ENCODE data around the gene QSOX1. TPM values are rescaled to one million over a fixed set of nuclear protein-coding genes. Genes with fewer than 3 reads are reported as not detected.

Gene QSOX1
- total RNA-seq, 1 experiment from 2014 or later: 226 TPM

- Histone ChIP-seq H3K27me3 (ENCODE audit: insufficient read depth, low read depth) (no peaks in the 10 kb centered on the region), H3K36me3 (ENCODE audit: low read depth) (no peaks in the 10 kb centered on the region), H3K27ac (no peak overlapping the region), H4K20me1 (ENCODE audit: insufficient read depth) (no peaks in the 10 kb centered on the region), H2AFZ (peak overlapping the region; percentile 79), H3K9me2 (ENCODE audit: insufficient read depth) (no peaks in the 10 kb centered on the region), H3K4me2 (peak overlapping the region; percentile 94), H3F3A (ENCODE audit: insufficient read depth, low read depth) (peaks cover 41% of the 10 kb centered on the region), H3K4me1 (replicated peaks; ENCODE audit: insufficient read depth) (peaks cover 61% of the 10 kb centered on the region), H3K4me3 (peak overlapping the region; percentile 82), H3K79me2 (ENCODE audit: low read depth) (peaks cover 43% of the 10 kb centered on the region), H3K9me3 (ENCODE audit: insufficient read depth, low read depth) (no peaks in the 10 kb centered on the region)
- BruUV-seq (replicated peaks): TSS peak; percentile 86
- ChIA-PET CTCF (interaction anchor here (0.6 to 1.6 kb wide), 3 partner anchors 15 to 1482 kb away, joined by 4 to 11 read pairs (median 10); no protein-coding TSS in a partner anchor), POLR2A (ENCODE audit: unreplicated experiment) (interaction anchor here (0.6 to 1.0 kb wide), 6 partner anchors 14 to 1886 kb away, joined by 3 to 41 read pairs (median 4); no protein-coding TSS in a partner anchor)
- no peak for TF ChIP-seq EZH2 (IDR thresholded peaks at IDR 0.05; ENCODE audit: low read depth)
- TF ChIP-seq CTCF (conservative IDR thresholded peaks at IDR 0.05): no peak
- no peak for DNase-seq
- intact Hi-C loops (cut with micrococcal nuclease; ENCODE audit: unreplicated experiment): loop anchor here (5.0 kb wide), 2 partner anchors 37 to 57 kb away; no protein-coding TSS in a partner anchor
Observed at GRCh38 chr1:180154003-180154324, 705 bp upstream of the QSOX1 start.

GRCh38 chr1:180155182-180155682 lies 563 bp downstream of the QSOX1 start:
- H3K9me2 ChIP-seq (ENCODE audit: insufficient read depth): no peaks in the 10 kb centered on the region
- H3K4me3 ChIP-seq: peak overlapping the region; percentile 80
- no peaks in the 10 kb centered on the region; the same call in 1 of the 2 replicates for H4K20me1 ChIP-seq (ENCODE audit: insufficient read depth)
- no peaks in the 10 kb centered on the region for H3K9me3 ChIP-seq (ENCODE audit: insufficient read depth, low read depth)
- H3K4me2 ChIP-seq: peak overlapping the region; percentile 85
- intact Hi-C loops (cut with micrococcal nuclease; ENCODE audit: unreplicated experiment): loop anchor here (1.0 kb wide), 1 partner anchor 13 kb away; no protein-coding TSS in a partner anchor
- no TSS peak for BruUV-seq (replicated peaks)
- peaks cover 61% of the 10 kb centered on the region for H3K4me1 ChIP-seq (replicated peaks; ENCODE audit: insufficient read depth)
- no peak for DNase-seq
- peak overlapping the region; percentile 79 for H2AFZ ChIP-seq
- TF ChIP-seq CTCF (conservative IDR thresholded peaks at IDR 0.05) (no peak), EZH2 (IDR thresholded peaks at IDR 0.05; ENCODE audit: low read depth) (no peak)
- CTCF ChIA-PET: interaction anchor here (0.7 to 1.6 kb wide), 3 partner anchors 14 to 345 kb away, joined by 4 to 10 read pairs (median 5); no protein-coding TSS in a partner anchor
- POLR2A ChIA-PET (ENCODE audit: unreplicated experiment): interaction anchor here (0.6 to 1.0 kb wide), 3 partner anchors 14 to 272 kb away, joined by 3 to 5 read pairs (median 4); no protein-coding TSS in a partner anchor
- H3K27ac ChIP-seq: 0 out of 2 replicates have a peak overlapping the region, but pooled peaks have one; percentile 73
- peaks cover 56% of the 10 kb centered on the region for H3K79me2 ChIP-seq (ENCODE audit: low read depth)
- no peaks in the 10 kb centered on the region for H3K27me3 ChIP-seq (ENCODE audit: insufficient read depth, low read depth)
- H3K36me3 ChIP-seq (ENCODE audit: low read depth): 0 out of 2 replicates have a peak, but pooled peaks cover 4% of the 10 kb centered on the region
- H3F3A ChIP-seq (ENCODE audit: insufficient read depth, low read depth): peaks cover 41% of the 10 kb centered on the region; the same call in 1 of the 2 replicates

- intact Hi-C loops (cut with micrococcal nuclease; ENCODE audit: unreplicated experiment): no loop called here
- Histone ChIP-seq H3K4me2 (peak overlapping the region; percentile 85), H3K9me3 (ENCODE audit: insufficient read depth, low read depth) (no peaks in the 10 kb centered on the region), H2AFZ (no peak overlapping the region), H3K27me3 (ENCODE audit: insufficient read depth, low read depth) (no peaks in the 10 kb centered on the region), H3K79me2 (ENCODE audit: low read depth) (peaks cover 65% of the 10 kb centered on the region), H3K36me3 (ENCODE audit: low read depth) (0 out of 2 replicates have a peak, but pooled peaks cover 9% of the 10 kb centered on the region), H3K4me1 (replicated peaks; ENCODE audit: insufficient read depth) (peaks cover 52% of the 10 kb centered on the region), H4K20me1 (ENCODE audit: insufficient read depth) (no peaks in the 10 kb centered on the region; the same call in 1 of the 2 replicates), H3F3A (ENCODE audit: insufficient read depth, low read depth) (peaks cover 32% of the 10 kb centered on the region; the same call in 1 of the 2 replicates), H3K4me3 (peak overlapping the region; percentile 80), H3K9me2 (ENCODE audit: insufficient read depth) (no peaks in the 10 kb centered on the region), H3K27ac (peak overlapping the region; percentile 73)
- no peak for TF ChIP-seq CTCF (conservative IDR thresholded peaks at IDR 0.05)
- no peak for TF ChIP-seq EZH2 (IDR thresholded peaks at IDR 0.05; ENCODE audit: low read depth)
- CTCF ChIA-PET: no interaction called here
- POLR2A ChIA-PET (ENCODE audit: unreplicated experiment): no interaction called here
- no peak for DNase-seq
- TSS peak; percentile 30 for BruUV-seq (replicated peaks)
Observed at GRCh38 chr1:180156201-180156600, 1.5 kb downstream of the QSOX1 start.
